Activated CD4-positive, alpha-beta memory T cell treated with anti-CD3 and anti-CD28 coated beads for 36 hours (primary cell): ENCODE measurements around the gene OVCH1. TPM values are rescaled to one million over a fixed set of nuclear protein-coding genes. Genes with fewer than 3 reads are reported as not detected.

Source experiments
- CTCF ChIA-PET: fragments of 350-600 bp; sonication (Branson Sonifier 250); formaldehyde crosslinking; loops from one replicate; lab custom pipeline; 2021; ENCODE audit warnings: antibody characterized with exemption, inconsistent platforms; lab: Charles Lee
- POLR2A ChIA-PET: fragments of 350-600 bp; sonication (Branson Sonifier 250); formaldehyde crosslinking; loops from one replicate; lab custom pipeline; 2021; ENCODE audit warnings: antibody characterized with exemption; lab: Charles Lee
- DNase-seq: peaks from one replicate; pipeline ENCODE4 v3.0.0-alpha.2; 2020
- H3K27ac Mint-ChIP-seq: one replicate; pipeline ENCODE4 v1.8.0; 2021; ENCODE audit warnings: mixed read lengths
- H3K27me3 Mint-ChIP-seq: one replicate; pipeline ENCODE4 v1.8.0; 2021; ENCODE audit warnings: mixed read lengths
- H3K36me3 Mint-ChIP-seq: one replicate; pipeline ENCODE4 v1.8.0; 2021; ENCODE audit warnings: mixed read lengths
- H3K4me1 Mint-ChIP-seq: one replicate; pipeline ENCODE4 v1.8.0; 2021; ENCODE audit warnings: low read depth, mixed read lengths
- H3K4me3 Mint-ChIP-seq: one replicate; pipeline ENCODE4 v1.8.0; 2021; ENCODE audit warnings: mild to moderate bottlenecking, mixed read lengths
- H3K9me3 Mint-ChIP-seq: one replicate; pipeline ENCODE4 v1.8.0; 2021; ENCODE audit warnings: mixed read lengths
- intact Hi-C: fragments of 100-400 bp; cut with micrococcal nuclease; formaldehyde crosslinking; loops from one replicate; pipeline ENCODE4 v1.15.1; 2023
- total RNA-seq, 2 experiments: library from RNA; stranded (reverse); gene quantifications; one replicate each; pipeline ENCODE4 v1.2.3, GENCODE V29; 2021

Gene OVCH1
- total RNA-seq, 2 experiments from 2014 or later, result not detected

DNA sequence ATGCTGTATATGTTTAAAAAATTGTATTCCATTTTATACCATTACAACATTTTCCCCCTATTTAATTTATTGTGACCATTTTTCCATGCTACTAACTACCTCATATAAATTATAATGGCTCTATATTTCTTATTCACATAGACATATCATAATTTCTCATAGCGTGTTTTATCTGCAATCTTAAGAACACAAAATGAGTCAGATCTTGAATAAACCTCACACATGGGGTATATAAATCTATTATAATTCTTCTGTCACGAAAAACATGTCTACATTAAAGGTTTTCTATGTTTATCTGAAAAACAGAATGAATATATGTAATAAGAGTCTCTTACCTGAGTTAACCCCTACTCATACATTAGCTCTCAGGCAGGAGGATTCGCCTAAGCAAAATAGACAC lies 66.0 kb downstream of the OVCH1 start:
- no peak overlapping the region for H3K4me3 Mint-ChIP-seq
- intact Hi-C loops, result no loop called here
- peaks cover 8% of the 10 kb centered on the region for H3K4me1 Mint-ChIP-seq
- ChIA-PET CTCF (no interaction called here), POLR2A (no interaction called here)
- no peak for DNase-seq
- H3K36me3 Mint-ChIP-seq, result no peaks in the 10 kb centered on the region
- no peak overlapping the region for H3K27ac Mint-ChIP-seq
- H3K9me3 Mint-ChIP-seq, result peaks cover 1% of the 10 kb centered on the region
- H3K27me3 Mint-ChIP-seq, result peaks cover 5% of the 10 kb centered on the region

- ChIA-PET CTCF (no interaction called here), POLR2A (no interaction called here)
- no peak for DNase-seq
- Mint-ChIP-seq H3K4me3 (no peak overlapping the region), H3K9me3 (no peaks in the 10 kb centered on the region), H3K27ac (no peak overlapping the region), H3K36me3 (no peaks in the 10 kb centered on the region), H3K27me3 (peaks cover 3% of the 10 kb centered on the region), H3K4me1 (peaks cover 8% of the 10 kb centered on the region)
- intact Hi-C loops, result no loop called here
These were observed 66.8 kb downstream of the OVCH1 start for GRCh38 chr12:29430716-29431044.

GRCh38 chr12:29429999-29430715 lies 67.3 kb downstream of the OVCH1 start:
- no peak overlapping the region for H3K27ac Mint-ChIP-seq
- H3K4me3 Mint-ChIP-seq, result no peak overlapping the region
- H3K9me3 Mint-ChIP-seq, result no peaks in the 10 kb centered on the region
- CTCF ChIA-PET, result no interaction called here
- peaks cover 3% of the 10 kb centered on the region for H3K27me3 Mint-ChIP-seq
- POLR2A ChIA-PET, result no interaction called here
- H3K36me3 Mint-ChIP-seq, result no peaks in the 10 kb centered on the region
- DNase-seq, result no peak
- intact Hi-C loops, result no loop called here
- H3K4me1 Mint-ChIP-seq, result peaks cover 8% of the 10 kb centered on the region

DNA sequence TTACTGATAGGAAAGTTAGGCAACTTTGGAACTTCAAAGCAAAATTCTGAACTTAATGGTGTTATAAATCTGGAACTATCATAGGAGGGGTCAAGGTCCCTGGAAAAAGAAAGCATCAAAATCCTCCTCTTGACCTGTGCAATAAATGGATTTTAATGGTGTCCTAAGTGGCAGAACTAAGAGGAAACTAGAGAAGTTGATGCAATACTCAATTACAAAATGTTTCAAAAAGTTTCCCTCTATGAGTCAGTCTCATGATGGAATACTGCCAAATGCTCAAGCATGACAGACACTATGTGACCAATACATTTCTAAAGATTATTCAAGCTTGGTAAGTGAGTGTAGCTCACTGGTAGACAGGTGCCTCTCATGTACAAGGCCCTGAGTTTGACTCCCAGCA lies 68.9 kb downstream of the OVCH1 start:
- H3K27ac Mint-ChIP-seq, result no peak overlapping the region
- no peak for DNase-seq
- peaks cover 4% of the 10 kb centered on the region for H3K27me3 Mint-ChIP-seq
- ChIA-PET POLR2A (no interaction called here), CTCF (no interaction called here)
- intact Hi-C loops, result loop anchor here (1.0 kb wide), 1 partner anchor 47 kb away; the partner anchor contains the start of gene ERGIC2
- H3K9me3 Mint-ChIP-seq, result peaks cover 2% of the 10 kb centered on the region
- peaks cover 8% of the 10 kb centered on the region for H3K4me1 Mint-ChIP-seq
- no peaks in the 10 kb centered on the region for H3K36me3 Mint-ChIP-seq
- H3K4me3 Mint-ChIP-seq, result no peak overlapping the region

DNA sequence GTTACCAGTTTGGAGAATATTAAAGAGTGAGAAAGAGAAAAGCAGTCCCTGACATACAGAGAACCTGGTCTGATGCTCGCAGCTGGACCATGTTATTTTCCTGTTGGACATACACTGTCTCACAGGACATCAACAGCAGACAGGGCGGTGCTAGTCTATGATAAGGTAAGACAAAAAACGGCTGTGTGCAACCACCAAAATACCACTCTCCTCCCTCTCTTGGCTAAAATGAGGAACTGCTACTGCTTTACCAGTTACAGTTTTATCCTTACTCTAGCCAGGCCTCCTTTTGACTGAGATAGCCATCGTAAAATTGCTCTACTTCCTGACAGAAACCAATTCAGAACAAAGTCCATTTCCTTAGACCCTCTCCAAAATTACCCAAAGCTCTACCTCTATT lies 69.5 kb downstream of the OVCH1 start:
- ChIA-PET POLR2A (no interaction called here), CTCF (no interaction called here)
- intact Hi-C loops, result loop anchor here (1.0 kb wide), 1 partner anchor 47 kb away; the partner anchor contains the start of gene ERGIC2
- no peak for DNase-seq
- peaks cover 8% of the 10 kb centered on the region for H3K4me1 Mint-ChIP-seq
- no peak overlapping the region for H3K27ac Mint-ChIP-seq
- H3K4me3 Mint-ChIP-seq, result no peak overlapping the region
- H3K27me3 Mint-ChIP-seq, result peaks cover 8% of the 10 kb centered on the region
- peaks cover 6% of the 10 kb centered on the region for H3K9me3 Mint-ChIP-seq
- no peaks in the 10 kb centered on the region for H3K36me3 Mint-ChIP-seq

GRCh38 chr12:29426498-29426897 lies 71.0 kb downstream of the OVCH1 start:
- intact Hi-C loops, result no loop called here
- POLR2A ChIA-PET, result no interaction called here

DNA sequence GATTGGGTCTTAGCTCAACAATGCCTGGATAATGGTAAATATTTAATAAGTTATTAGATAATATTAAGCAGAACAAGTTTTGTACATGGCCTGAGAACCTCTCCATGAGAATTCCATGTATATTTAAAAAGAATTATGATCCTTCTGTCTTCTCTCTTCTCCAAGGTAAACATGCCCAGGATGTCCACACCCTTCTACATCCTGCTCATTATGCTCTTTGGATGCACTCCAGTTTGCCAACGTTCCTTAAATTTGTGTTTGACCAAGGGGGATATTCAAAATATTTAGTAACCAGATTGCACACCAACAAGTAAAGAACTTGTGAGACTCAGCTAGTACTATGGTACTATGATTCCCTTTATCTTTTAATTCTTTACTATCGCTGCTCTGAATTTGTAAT lies 71.8 kb downstream of the OVCH1 start:
- intact Hi-C loops, result no loop called here
- Mint-ChIP-seq H3K9me3 (peaks cover 6% of the 10 kb centered on the region), H3K4me1 (peaks cover 8% of the 10 kb centered on the region), H3K4me3 (no peak overlapping the region), H3K27ac (no peak overlapping the region), H3K27me3 (peaks cover 16% of the 10 kb centered on the region), H3K36me3 (no peaks in the 10 kb centered on the region)
- ChIA-PET POLR2A (no interaction called here), CTCF (no interaction called here)
- no peak for DNase-seq

More at GRCh38 chr12:29426498-29426897, 71.0 kb downstream of the OVCH1 start:
- H3K36me3 Mint-ChIP-seq, result no peaks in the 10 kb centered on the region
- H3K27me3 Mint-ChIP-seq, result peaks cover 13% of the 10 kb centered on the region
- no peak overlapping the region for H3K4me3 Mint-ChIP-seq
- peaks cover 8% of the 10 kb centered on the region for H3K4me1 Mint-ChIP-seq
- peaks cover 6% of the 10 kb centered on the region for H3K9me3 Mint-ChIP-seq
- CTCF ChIA-PET, result no interaction called here
- H3K27ac Mint-ChIP-seq, result no peak overlapping the region
- DNase-seq, result no peak

DNA sequence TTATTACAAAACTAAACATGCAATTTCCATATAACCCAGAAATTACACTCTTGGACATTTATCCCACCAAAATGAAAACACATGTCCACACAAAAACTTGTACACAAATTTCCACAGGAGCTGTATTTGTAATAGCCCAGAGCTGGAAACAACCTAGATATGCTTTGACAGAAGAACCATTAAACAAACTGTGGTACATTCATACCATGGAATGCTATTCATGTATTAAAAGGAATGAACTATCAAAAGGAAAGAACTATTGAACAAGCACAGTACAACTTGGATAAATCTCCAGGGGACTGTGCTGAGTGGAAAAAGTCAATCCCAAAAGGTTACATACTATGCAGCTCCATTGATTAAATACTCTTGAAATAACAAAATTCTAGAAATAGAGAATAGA lies 80.7 kb downstream of the OVCH1 start:
- no peak for DNase-seq
- no peaks in the 10 kb centered on the region for H3K4me1 Mint-ChIP-seq
- H3K9me3 Mint-ChIP-seq, result no peaks in the 10 kb centered on the region
- H3K36me3 Mint-ChIP-seq, result no peaks in the 10 kb centered on the region
- H3K27me3 Mint-ChIP-seq, result peaks cover 7% of the 10 kb centered on the region
- H3K4me3 Mint-ChIP-seq, result no peak overlapping the region
- ChIA-PET POLR2A (no interaction called here), CTCF (interaction anchor here (0.7 kb wide), 1 partner anchor 102 kb away, joined by 3 read pairs; no protein-coding TSS in a partner anchor)
- no peak overlapping the region for H3K27ac Mint-ChIP-seq
- intact Hi-C loops, result no loop called here

- no peak overlapping the region for H3K27ac Mint-ChIP-seq
These were observed 82.4 kb downstream of the OVCH1 start for GRCh38 chr12:29415111-29415510.

DNA sequence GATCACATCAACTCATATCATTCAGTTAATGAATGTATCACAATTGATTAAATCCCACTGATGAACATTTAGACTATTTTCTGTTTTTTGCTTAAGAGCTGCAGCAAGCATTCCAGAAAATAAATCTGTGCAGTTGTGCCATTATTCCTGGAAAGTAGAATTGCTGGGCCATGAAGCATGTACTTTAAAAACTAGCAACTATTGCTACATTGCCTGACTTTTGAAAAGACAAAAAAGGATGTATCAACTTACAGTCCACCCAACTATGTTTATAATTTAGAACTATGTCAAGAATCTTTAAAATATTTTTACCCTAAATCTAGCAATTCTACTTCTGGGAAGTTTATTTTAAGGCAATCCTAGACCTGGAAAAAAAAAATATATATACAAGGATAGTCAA lies 83.1 kb downstream of the OVCH1 start:
- POLR2A ChIA-PET, result no interaction called here
- H3K4me3 Mint-ChIP-seq, result no peak overlapping the region
- no peak for DNase-seq
- intact Hi-C loops, result no loop called here
- H3K36me3 Mint-ChIP-seq, result no peaks in the 10 kb centered on the region
- peaks cover 2% of the 10 kb centered on the region for H3K9me3 Mint-ChIP-seq
- H3K4me1 Mint-ChIP-seq, result no peaks in the 10 kb centered on the region
- CTCF ChIA-PET, result interaction anchor here (0.7 kb wide), 1 partner anchor 322 kb away, joined by 3 read pairs; no protein-coding TSS in a partner anchor
- no peak overlapping the region for H3K27ac Mint-ChIP-seq
- H3K27me3 Mint-ChIP-seq, result peaks cover 4% of the 10 kb centered on the region

More at GRCh38 chr12:29415111-29415510, 82.4 kb downstream of the OVCH1 start:
- POLR2A ChIA-PET, result no interaction called here
- Mint-ChIP-seq H3K27me3 (peaks cover 4% of the 10 kb centered on the region), H3K36me3 (no peaks in the 10 kb centered on the region), H3K4me1 (no peaks in the 10 kb centered on the region), H3K9me3 (no peaks in the 10 kb centered on the region), H3K4me3 (no peak overlapping the region)
- CTCF ChIA-PET, result no interaction called here
- intact Hi-C loops, result no loop called here
- DNase-seq, result no peak

DNA sequence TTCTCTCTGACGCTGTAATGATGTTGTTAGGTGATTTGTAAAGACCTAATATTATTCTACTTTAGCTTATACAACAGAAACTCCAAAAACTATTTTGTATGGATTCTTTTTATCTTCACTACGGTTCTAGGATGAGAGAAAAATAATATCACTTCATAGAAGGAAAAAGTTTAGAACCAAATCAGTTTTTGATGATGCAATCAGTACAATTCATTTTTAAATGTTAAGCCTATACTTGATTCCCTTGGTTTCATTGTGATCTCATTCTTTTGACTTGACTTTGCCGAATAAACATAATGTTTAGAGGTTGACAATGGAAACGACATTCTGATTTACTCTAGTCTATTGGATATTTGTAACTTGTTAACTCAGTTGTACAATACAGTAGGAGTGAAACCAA lies 91.9 kb downstream of the OVCH1 start:
- Mint-ChIP-seq H3K27me3 (no peaks in the 10 kb centered on the region), H3K36me3 (no peaks in the 10 kb centered on the region), H3K4me3 (no peak overlapping the region), H3K4me1 (no peaks in the 10 kb centered on the region), H3K27ac (no peak overlapping the region), H3K9me3 (peaks cover 5% of the 10 kb centered on the region)
- ChIA-PET CTCF (no interaction called here), POLR2A (no interaction called here)
- DNase-seq, result no peak
- intact Hi-C loops, result no loop called here

DNA sequence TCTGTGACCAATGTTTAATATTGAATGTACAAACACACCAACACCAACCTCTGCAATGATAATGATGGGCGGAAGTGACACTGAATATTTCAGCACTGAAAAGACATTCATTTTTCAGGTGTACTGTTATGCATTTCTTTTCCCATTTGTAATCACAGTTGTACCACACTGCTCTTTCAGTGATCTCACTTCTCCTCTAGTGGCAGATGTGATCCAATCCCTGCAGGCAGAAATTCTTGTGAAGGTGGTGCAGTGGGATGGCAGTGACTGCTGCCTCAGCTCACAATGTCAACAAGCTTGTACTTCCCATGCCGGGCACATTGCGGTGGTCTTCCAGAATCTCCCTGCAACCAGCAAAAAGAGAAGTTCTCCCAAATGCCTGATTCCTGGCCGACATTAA lies 93.5 kb downstream of the OVCH1 start:
- Mint-ChIP-seq H3K9me3 (peaks cover 3% of the 10 kb centered on the region), H3K27ac (no peak overlapping the region), H3K36me3 (no peaks in the 10 kb centered on the region), H3K27me3 (no peaks in the 10 kb centered on the region), H3K4me3 (no peak overlapping the region), H3K4me1 (no peaks in the 10 kb centered on the region)
- intact Hi-C loops, result no loop called here
- no peak for DNase-seq
- ChIA-PET POLR2A (no interaction called here), CTCF (no interaction called here)

- Mint-ChIP-seq H3K27me3 (no peaks in the 10 kb centered on the region), H3K27ac (no peak overlapping the region), H3K4me3 (no peak overlapping the region), H3K9me3 (peaks cover 3% of the 10 kb centered on the region), H3K36me3 (no peaks in the 10 kb centered on the region), H3K4me1 (no peaks in the 10 kb centered on the region)
- no peak for DNase-seq
- ChIA-PET CTCF (no interaction called here), POLR2A (no interaction called here)
- intact Hi-C loops, result no loop called here
These were observed 95.0 kb downstream of the OVCH1 start for GRCh38 chr12:29402437-29402836.
